ENCODE results near the gene N4BP2L1. TPM values are rescaled to one million over a fixed set of nuclear protein-coding genes. Genes with fewer than 3 reads are reported as not detected.

N4BP2L1 gene
- total and polyA plus RNA-seq, 2 of the 8 experiments (the other 6 are each of a cell fraction or from before 2014, with no cell fraction given): 1.3 to 3.1 TPM

GRCh38 chr13:32417995-32418394, 9.9 kb downstream of the N4BP2L1 start:
- 93% methylated on average over 1 of the region's 1 CpG; no CpG with 5 or more reads in 1 of the 2 experiments for WGBS, 2 experiments (ENCODE audit: extremely low coverage in 1 of 2, insufficient coverage in 1 of 2, insufficient read length in 1 of 2, insufficient replicate concordance in 2 of 2, low coverage in 1 of 2, low lambda C conversion rate in 2 of 2, missing lambda C conversion rate in 1 of 2)
- CTCF ChIA-PET (ENCODE audit: partially characterized antibody): interaction anchor here (1.3 kb wide), 1 partner anchor 13 kb away, joined by 3 read pairs; no protein-coding TSS in a partner anchor
- no peak for TF ChIP-seq POU5F1 (IDR thresholded peaks at IDR 0.05; ENCODE audit: low read depth, low read length)
- no peak for TF ChIP-seq RAD21 (IDR thresholded peaks at IDR 0.05 in 1 of 2, conservative IDR thresholded peaks at IDR 0.05 in 1 of 2; ENCODE audit: low read depth in 2 of 2, low read length in 2 of 2)
- TF ChIP-seq JUND (IDR thresholded peaks at IDR 0.05; ENCODE audit: low read length): no peak
- no peak for TF ChIP-seq KDM5A (IDR thresholded peaks at IDR 0.05; ENCODE audit: low read length)
- TF ChIP-seq HDAC6 (IDR thresholded peaks at IDR 0.05; ENCODE audit: low read depth, low read length): no peak
- no peak for TF ChIP-seq RNF2 (IDR thresholded peaks at IDR 0.05; ENCODE audit: borderline replicate concordance, low read depth, low read length, missing control alignments, poor library complexity, severe bottlenecking)
- TF ChIP-seq BCL11A (IDR thresholded peaks at IDR 0.05; ENCODE audit: low read depth in 2 of 2, low read length in 2 of 2): no peak
- no peak for TF ChIP-seq GTF2F1 (IDR thresholded peaks at IDR 0.05; ENCODE audit: borderline replicate concordance, low read depth, low read length)
- TF ChIP-seq NANOG (IDR thresholded peaks at IDR 0.05; ENCODE audit: insufficient read depth, low read depth, low read length, poor library complexity, severe bottlenecking): no peak
- TF ChIP-seq RXRA (IDR thresholded peaks at IDR 0.05; ENCODE audit: insufficient read depth, low read depth, low read length): no peak
- TF ChIP-seq SIRT6 (IDR thresholded peaks at IDR 0.05; ENCODE audit: low read length): no peak
- no peak for TF ChIP-seq KDM4A (IDR thresholded peaks at IDR 0.05; ENCODE audit: low read depth, low read length, severe bottlenecking)
- no peak for TF ChIP-seq RFX5 (IDR thresholded peaks at IDR 0.05; ENCODE audit: borderline replicate concordance, low read depth, low read length)
- TF ChIP-seq ZNF274 (IDR thresholded peaks at IDR 0.05; ENCODE audit: borderline replicate concordance, extremely low read depth, low read length): no peak

More at GRCh38 chr13:32417995-32418394, 9.9 kb downstream of the N4BP2L1 start:
- no peaks in the 10 kb centered on the region for H3K36me3 ChIP-seq (ENCODE audit: control insufficient read depth in 2 of 4, insufficient read depth in 4 of 4, low read length in 3 of 4)
- peaks cover 9 to 12% of the 10 kb centered on the region in 2 experiments; a peak in 3 of 4 replicates for H3K9me3 ChIP-seq (ENCODE audit: insufficient read depth in 2 of 2, low read depth in 1 of 2, low read length in 1 of 2)
- no peak overlapping the region for H4K5ac ChIP-seq (ENCODE audit: insufficient read length, low read depth, low read length)
- no peaks in the 10 kb centered on the region for H3K23me2 ChIP-seq (ENCODE audit: low read depth, low read length)
- FAIRE-seq: no peak
- no peak overlapping the region for H2BK20ac ChIP-seq (ENCODE audit: low read length)
- H3K56ac ChIP-seq (replicated peaks; ENCODE audit: insufficient read length, low read depth, low read length): no peak overlapping the region
- H3K14ac ChIP-seq (ENCODE audit: insufficient read length): no peak overlapping the region
- no peak overlapping the region for H3K4me3 ChIP-seq (ENCODE audit: extremely low read depth in 1 of 4, insufficient read depth in 2 of 4, low read depth in 3 of 4, low read length in 4 of 4)
- no peak overlapping the region for H3K9ac ChIP-seq (replicated peaks in 1 of 4; ENCODE audit: extremely low read depth in 1 of 4, low read depth in 3 of 4, low read length in 3 of 4)
- H2AFZ ChIP-seq (ENCODE audit: low read length): no peak overlapping the region
- no peaks in the 10 kb centered on the region for H3K79me2 ChIP-seq (ENCODE audit: control insufficient read depth in 1 of 2, insufficient read depth in 2 of 2, low read length in 2 of 2)
- H3K27me3 ChIP-seq (replicated peaks in 1 of 4; ENCODE audit: control insufficient read depth in 3 of 4, extremely low read depth in 1 of 4, insufficient read depth in 3 of 4, low read length in 3 of 4): no peaks in the 10 kb centered on the region
- no peak for DNase-seq (ENCODE audit: low read depth in 1 of 2, low spot score in 2 of 2)
- no peaks in the 10 kb centered on the region for H4K20me1 ChIP-seq (replicated peaks in 1 of 2; ENCODE audit: control insufficient read depth in 1 of 2, insufficient read depth in 2 of 2, low read length in 2 of 2)
- H4K91ac ChIP-seq (replicated peaks; ENCODE audit: insufficient read length, low read length): no peak overlapping the region
- POLR2A ChIA-PET (ENCODE audit: partially characterized antibody): interaction anchor here (0.7 to 0.9 kb wide), 3 partner anchors 8 to 28 kb away, joined by 3 read pairs; no protein-coding TSS in a partner anchor
- H3K79me1 ChIP-seq (ENCODE audit: low read depth, low read length): no peaks in the 10 kb centered on the region
- no peak overlapping the region for H3K23ac ChIP-seq (ENCODE audit: insufficient read length)
- no peak overlapping the region for H2BK5ac ChIP-seq (ENCODE audit: low read depth, low read length)
- no peak overlapping the region for H2BK12ac ChIP-seq (ENCODE audit: low read depth, low read length)
- H2BK15ac ChIP-seq (ENCODE audit: low read length): no peak overlapping the region
- H3K4ac ChIP-seq (replicated peaks; ENCODE audit: insufficient read length, low read depth, low read length): no peak overlapping the region
- no peak overlapping the region for H2BK120ac ChIP-seq (replicated peaks; ENCODE audit: low read depth, low read length)
- H2AK5ac ChIP-seq (ENCODE audit: low read depth, low read length): no peak overlapping the region
- H3K27ac ChIP-seq (ENCODE audit: low read depth, low read length): no peak overlapping the region
- H3K4me1 ChIP-seq (replicated peaks in 1 of 4; ENCODE audit: control insufficient read depth in 3 of 4, insufficient read depth in 4 of 4, low read length in 3 of 4): no peaks in the 10 kb centered on the region; a peak in 1 of 7 replicates
- no peak overlapping the region for H3K4me2 ChIP-seq (ENCODE audit: insufficient read depth in 1 of 2, low read depth in 2 of 2, low read length in 2 of 2)
- H3K18ac ChIP-seq (ENCODE audit: extremely low read depth, low read length): no peak overlapping the region
- H4K8ac ChIP-seq (ENCODE audit: extremely low read depth, insufficient read depth, low read length): no peak overlapping the region

Data from H1 (cell line).